NCI-H1436 treated with DMSO at 0.1 percent for 48 hours (cell line): ENCODE measurements around the gene RAB31.

Experiments used
- DNase-seq: peaks from one replicate; lab custom pipeline; 2025; lab: John Stamatoyannopoulos, UW

The RAB31 gene

DNA sequence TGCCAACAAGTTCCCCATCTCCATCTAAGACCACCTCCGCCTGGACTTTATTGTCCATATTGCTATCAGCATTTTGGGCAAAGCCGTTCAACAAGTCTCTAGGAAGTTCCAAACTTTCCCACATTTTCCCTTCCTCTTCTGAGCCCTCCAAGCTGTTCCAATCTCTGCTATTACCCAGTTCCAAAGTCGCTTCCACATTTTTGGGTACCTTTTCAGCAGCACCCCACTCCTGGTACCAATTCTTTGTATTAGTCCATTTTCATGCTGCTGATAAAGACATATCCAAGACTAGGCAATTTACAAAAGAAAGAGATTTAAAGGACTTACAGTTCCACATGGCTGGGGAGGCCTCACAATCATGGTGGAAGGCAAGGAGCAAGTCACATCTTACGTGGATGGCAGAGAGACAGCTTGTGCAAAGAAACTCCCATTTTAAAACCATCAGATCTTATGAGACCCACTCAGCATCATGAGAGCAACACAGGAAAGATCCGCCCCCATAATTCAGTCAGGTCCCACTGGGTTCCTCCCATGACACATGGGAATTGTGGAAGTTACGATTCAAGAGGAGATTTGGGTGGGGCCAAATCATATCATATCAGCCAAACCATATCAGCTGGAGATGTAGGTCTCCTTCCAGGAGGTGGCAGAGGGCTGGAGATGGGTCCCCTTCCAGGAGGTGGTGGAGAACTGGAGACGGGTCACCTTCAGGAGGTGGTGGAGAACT is 157.8 kb downstream of the RAB31 start:
- DNase-seq = no peak

DNA sequence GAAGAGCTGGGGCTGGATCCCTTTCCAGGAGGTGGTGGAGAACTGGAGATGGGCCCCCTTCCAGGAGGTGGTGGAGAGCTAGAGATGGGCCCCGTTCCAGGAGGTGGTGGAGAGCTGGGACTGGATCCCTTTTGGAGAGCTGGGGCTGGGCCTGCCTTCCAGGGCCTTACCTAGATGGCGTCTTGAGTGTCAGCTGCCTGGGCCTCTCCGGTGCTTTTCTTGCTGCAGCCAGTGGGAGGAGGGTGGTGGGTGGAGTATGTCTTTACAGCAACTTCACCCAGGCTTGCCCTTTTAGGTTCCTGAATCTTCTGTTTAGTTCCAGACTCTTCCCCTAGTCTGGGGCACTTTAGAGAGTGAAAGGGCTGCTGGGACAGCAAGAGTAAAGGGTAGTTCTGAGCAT is 158.5 kb downstream of the RAB31 start:
- no peak for DNase-seq

DNA sequence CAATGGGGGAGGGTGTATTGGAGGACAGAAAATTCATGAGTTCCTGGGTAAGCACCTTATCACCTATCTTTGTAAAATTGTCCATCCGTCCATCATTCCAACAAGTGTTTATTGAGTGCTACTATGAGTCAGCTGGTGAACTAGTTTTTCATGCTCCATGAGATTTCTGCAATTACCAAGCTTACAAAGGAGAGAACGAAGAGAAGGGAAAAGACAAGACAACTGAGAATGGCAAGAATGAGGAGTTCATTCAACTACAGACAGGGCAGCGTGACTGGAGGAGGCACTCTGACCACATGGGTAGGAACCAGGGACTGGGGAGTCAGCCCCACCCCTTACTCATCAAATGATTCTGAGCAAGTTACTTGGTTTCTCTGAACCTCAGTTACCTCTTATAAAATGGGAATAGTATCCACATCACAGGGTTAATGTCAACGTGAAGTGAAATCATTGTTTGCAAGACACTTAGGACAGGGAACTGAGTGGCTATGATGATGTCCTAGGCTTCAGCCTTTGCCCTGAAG is 159.0 kb downstream of the RAB31 start:
- no peak for DNase-seq

DNA sequence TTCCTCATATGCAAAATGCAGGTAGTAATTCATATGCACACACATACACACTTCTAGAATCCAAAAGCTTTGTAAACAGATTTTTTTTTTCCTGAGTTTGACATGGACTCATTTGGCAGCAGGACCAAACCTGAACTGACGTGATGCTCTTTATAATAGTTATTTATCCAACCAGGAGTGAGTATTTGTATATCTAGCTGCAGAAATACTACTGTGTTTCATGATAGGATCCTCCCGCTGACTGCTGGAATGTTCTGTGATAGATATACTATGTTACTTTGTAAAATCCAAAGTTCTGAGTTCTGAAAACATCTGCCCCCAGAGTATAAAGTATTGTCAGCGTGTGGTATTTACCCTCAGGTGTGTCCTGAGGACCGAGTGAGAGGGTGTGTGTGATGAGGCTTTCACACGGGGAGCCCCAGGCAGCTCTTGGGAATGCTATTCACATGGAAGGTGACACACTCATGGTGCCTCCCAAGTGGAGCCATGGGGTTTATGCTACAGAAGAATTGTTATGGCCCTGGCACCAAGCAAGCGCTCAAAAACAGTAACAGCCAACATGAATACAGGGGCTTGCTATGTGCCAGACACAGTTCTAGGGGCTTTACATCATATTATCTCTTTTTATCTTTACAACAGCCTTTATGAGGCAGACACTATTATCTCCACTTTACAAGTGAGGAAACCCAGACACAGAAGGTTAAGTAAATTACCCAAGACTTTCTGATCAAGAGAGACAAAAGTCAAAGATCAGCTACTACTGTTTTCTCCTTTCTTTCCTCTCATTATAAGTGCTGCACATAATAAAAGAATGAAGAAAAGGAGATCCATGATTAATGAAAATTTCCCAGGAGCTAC is 161.0 kb downstream of the RAB31 start:
- DNase-seq = no peak

DNA sequence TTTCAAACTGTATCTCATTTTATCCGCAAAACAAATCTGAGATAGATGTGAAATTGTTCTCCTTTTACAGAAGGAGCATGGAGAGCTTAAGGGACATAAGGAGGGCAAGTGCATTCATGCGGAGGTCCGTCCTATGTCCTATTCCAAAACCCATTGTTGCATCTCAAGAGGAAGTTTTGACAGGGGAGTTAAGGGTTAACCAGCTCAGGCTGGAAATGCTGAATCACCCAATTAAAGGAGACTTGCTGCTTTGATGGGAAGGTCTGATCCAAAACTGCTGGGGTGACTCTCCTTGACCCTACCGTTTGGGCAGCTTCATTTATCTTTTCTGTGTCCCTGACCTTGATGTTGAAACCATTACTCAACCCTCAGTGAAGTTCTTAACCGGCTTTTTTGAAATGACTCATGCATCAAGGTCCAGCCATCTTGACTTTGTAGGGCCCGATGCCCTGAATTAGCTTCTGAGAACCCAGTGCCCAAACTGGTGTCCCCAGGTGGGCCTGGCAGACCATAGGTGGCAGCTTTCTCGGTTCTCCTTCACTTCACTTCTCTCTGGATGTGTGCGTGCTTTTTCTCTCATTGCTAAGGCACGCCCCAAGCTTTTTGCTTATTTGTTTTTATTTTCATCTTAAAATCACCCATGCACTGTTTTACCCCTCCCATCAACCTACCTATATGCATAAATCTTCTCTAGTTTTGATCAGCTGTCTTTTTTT is 161.8 kb downstream of the RAB31 start:
- DNase-seq = no peak

DNA sequence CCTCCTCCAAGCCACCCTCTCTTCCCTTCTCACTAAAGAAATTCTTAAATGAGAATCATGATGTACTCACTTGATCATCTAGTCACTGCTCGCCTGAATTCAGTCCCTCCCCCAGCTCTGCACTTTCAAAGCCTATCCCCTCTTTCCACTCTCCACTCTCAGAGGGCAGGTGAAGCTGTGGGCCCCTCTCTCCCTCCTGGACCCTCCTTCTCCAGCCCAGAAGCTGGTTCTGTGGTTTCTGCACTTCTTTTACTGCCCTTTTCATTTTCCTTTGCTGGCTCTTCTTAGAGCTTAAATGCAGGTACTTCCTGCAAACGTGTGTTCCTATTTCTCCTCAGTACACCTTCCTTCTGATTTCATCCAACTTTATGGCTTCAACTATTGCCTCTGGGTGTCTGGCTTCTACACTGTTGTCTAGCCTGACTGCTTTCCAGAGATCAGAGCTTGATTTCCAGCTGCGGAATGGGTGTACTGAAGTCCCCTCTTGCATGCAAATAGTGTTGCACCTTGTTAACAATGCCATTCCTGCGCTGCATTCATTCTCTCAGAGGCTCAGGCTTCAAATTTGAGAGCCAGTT is 162.4 kb downstream of the RAB31 start:
- DNase-seq = no peak

DNA sequence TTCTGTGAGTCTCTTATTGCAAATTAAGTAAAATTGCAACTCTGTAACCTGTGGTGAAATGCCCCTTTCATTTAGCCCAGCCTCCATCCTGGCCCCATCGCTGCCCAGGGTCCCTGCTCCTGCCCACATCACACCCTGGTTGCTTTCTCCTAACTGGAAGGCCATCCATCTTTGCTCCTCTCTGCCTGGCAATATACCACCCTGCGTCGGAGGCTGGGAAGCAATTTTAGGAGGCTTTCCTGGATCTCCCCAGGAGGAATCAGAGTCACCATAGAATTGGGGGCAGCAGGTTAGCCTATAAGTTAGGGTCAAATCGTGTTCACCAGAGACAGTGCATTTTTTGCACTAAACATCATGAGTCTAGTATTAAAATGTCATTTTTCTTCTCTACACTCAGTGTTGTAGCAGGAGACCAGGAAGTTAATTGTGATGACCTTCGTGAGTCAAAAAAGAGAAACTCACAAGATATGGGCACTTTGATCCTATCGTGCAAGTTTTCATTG is 163.2 kb downstream of the RAB31 start:
- no peak for DNase-seq

DNA sequence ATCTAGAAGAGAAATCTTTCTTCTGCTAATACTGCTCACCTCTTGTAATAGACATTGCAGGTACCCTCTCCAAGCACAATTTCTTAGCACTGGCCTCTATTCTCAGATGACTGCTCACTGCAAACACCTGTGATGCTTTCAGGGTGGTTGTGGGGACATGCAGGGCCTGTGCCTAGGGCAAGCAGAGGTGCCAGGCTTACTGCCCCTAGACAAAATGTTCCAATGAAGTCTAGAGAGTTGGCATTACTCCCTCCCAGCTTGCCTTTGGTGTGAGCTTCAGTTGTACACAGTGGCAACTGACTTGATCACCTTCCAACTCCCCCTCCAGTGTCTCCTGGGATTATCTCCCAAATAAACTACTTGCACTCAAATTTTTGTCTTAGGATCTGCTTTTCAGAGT is 164.7 kb downstream of the RAB31 start:
- no peak for DNase-seq

DNA sequence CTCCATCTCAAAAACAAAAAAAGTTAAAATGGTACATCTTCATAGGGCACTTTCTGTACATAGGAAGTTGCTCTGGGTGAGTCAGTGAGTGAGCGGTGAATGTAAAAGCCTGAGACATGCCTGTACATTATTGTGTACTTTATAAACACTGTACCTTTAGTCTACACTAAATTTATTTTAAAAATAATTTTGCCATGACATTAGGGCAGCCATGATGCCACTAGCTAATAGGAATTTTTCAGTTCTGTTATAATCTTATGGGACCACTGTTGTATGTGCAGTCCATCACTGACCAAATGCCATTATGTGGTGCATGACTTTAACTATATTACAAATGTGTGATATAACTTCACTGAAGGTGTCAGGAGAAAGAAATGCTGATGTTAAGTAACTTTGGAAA is 166.6 kb downstream of the RAB31 start:
- DNase-seq = no peak

DNA sequence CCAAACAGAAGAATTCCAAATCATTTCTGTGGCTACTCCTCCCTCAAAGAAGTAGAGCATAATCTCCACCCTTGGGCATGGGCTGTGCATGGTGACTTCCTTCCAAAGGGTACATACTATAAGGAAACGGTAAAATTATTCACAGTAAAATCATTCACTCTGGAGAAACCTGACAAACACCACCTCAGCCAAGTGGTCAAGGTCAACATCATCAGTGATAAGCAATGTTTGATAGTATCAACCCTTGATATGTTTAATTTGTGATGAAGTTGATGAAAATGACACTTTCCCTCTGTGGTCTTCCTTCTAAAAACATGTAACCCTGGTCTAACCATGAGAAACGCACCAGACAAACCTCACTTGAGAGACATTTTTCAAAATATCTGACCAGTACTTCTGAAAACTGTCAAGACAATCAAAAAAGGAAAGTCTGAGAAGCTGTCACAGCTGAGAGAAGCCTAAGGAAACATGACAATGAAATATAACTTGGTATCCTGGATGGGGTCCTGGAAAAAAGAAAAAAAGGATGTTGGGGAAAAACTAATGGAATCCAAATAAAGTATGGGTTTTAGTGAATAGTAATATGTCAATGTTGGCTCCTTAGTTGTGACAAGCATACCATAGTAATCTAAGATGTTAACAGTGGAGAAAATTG is 168.2 kb downstream of the RAB31 start:
- DNase-seq = no peak

DNA sequence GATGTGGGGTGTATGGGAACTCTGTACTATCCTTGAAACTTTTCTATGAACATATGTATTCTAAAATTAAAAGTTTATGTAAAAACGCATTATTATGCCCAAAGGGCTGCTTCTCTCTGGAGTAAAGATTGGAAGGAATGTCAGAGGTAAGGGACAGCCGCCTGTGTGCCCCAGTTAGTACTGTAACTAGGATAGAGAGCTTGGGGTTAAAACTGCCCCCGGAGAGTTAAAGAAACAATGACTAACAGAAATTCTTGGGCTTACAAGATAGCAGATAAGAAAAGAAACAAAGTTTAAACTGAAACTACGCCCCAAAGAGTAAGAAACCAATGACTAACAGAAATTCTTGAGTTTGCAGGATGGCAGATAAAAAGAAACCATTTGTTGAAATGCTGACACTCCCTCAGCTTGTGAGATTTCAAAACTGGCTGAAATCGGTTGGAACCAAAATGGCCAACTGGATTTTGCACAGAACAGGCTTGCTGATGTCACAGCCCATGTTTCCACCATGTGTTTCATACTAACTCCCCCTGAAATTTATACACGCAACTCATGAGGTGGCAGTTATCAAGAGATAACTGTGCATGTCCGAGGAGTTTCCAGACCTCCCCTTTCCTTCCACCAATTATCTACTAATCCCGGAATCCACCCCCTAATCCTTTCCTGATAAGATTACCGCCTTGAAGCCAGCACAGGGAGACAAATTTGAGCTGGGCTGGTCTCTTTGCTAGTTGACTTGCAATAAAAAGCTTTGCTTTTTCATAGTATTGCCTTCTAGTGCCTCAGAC is 169.0 kb downstream of the RAB31 start:
- no peak for DNase-seq

DNA sequence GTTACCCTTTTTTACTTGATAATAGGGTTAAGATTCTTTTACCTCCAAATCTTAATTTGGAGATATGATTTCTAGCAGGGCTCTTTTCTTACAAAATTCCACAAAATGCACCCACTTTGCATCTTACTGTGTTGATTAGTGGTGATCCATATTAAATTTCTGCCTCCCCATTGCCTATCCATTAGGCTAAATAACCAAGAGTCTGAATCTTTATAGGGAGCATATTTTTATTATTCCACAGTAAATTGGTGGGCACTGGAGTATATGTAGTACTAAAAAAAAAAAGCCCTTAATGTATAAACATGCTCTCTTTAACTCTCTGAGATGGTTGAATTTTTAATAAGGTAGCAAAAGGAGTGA is 169.5 kb downstream of the RAB31 start:
- no peak for DNase-seq

DNA sequence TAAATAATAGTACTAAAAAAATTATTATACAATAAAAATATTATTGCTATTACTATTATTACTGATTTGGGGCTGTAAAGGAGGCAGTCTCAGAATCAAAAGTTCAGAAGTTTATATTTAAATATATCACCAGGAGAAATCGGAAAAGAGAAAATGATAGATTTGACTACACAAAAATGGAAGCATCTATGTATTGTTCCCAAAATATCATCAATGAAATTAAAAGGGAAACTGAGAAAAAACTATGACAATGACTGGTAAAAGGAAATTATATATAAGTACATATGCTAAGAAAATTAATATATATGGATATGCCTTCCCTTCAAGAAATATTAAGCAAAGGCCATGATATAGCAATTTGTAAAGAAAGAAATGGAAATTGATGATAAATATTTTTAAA is 170.0 kb downstream of the RAB31 start:
- DNase-seq = no peak

DNA sequence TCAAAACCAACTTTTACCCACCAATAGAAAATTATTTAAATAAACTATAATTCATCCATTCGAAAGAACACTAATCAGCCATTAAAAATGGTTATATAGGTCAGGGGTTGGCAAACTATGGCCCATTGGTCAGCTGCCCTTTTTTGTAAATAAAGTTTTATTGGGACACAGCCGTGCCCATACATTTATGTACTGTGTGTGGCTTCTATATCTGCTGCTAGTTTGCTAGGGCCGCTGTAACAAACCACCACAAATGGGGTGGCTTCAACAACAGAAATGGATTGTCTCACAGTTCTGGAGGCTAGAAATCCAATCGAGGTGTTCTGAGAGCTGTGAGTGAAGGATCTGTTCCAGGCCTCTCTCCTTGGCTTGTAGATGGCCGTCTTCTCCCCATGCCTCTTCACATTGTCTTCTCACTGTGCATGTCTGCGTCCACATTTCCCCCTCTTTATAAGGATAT is 170.7 kb downstream of the RAB31 start:
- DNase-seq = no peak

DNA sequence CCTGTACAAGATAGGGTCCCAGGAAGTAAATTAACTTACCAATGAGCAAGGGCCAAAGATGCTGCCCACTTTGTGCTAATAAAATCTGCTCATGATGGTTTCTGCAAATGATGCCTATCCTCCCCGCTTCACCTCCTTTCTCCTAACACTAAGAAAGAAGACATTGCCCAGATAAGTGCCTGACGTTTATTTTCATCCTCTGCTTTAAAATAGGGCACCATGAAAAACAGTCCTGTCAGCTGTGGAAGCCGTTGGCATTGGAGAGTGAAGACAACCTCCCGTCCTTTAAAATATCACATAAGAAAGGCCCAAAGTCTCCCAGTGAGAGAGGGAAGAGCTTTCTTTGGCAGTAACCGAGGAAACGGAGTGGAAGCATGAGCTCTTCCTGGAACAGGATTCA is 176.0 kb downstream of the RAB31 start:
- DNase-seq = no peak

DNA sequence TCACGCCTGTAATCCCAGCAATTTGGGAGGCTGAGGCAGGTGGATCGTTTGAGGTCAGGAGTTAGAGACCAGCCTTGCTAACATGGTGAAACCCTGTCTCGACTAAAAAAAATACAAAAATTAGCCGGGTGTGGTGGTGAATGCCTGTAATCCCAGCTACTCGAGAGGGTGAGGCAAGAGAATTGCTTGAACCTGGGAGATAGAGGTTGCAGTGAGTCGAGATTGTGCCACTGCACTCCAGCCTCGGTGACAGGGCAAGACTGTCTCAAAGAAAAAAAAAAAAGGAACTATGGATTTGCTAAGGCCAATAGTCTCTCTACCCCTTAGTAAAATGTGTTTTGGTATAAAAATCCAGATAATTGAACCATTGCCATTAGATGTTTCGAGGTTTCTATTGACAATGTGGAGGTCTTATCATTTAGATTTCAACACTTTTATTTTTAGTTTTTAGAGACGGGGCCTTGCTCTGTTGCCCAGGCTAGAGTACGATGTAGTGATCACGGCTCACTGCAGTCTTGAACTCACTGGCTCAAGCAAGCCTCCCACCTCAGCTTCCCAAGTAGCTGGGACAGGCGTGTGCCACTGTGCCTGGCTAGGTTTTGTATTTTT is 176.5 kb downstream of the RAB31 start:
- DNase-seq = no peak

DNA sequence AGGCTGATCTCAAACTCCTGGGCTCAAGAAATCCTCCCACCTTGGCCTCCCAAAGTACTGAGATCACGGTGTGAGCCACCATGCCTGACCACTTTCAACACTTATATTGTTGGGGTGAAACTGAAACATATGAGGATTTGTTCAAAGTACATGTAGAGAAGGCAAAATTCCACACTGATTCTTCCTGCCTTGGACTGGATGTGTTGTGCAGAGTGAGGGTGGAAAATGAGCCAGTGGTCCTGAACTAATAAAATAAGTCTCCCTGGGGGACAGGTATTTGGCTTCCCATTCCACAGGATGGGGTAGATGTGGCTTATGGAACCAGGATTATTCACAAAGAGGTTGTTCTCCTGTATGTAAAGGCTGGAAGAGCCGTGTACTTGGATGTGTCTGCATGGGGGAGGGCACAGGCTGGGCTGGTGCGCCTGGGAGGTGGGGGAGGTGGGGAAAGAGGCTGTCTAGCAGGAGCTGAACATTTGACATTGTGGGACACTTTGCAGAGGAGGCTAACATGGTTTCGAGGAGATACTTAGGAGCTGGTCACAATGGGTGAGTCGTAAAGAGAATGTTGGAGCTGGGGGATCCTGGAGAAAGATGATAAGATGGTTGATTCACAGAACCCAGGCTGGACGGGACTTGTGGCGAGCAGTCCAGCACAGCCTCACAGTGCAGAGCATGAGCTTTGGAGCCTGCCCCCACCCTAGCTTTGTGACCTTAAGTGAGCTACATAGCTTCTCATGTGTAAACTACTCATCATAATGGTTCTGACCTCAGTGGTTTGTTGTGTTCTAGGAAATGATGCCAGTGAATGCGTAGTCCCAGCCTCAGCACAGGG is 177.3 kb downstream of the RAB31 start, which contains the start of gene TXNDC2:
Gene TXNDC2 (plus strand): TSS at position 804 of the 835 bp plus-strand sequence. CDS start 708 bp downstream, outside the sequence.
- no peak for DNase-seq

DNA sequence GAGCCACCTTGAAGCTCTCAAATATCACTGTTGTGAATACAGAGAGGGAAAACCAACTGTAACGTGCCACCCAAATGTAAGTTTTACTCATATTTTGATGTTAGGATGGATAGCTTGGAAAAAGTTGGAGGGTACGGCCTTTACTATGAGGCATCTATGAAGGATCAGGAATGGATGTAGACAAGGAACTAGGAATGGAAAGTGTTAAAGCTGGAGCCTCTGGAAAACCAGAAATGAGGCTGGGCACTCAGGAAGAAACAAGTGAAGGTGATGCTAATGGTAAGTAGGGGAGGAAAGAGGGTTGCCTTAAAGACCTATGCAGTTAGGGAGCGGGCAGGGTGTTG is 177.9 kb downstream of the RAB31 start:
- no peak for DNase-seq

DNA sequence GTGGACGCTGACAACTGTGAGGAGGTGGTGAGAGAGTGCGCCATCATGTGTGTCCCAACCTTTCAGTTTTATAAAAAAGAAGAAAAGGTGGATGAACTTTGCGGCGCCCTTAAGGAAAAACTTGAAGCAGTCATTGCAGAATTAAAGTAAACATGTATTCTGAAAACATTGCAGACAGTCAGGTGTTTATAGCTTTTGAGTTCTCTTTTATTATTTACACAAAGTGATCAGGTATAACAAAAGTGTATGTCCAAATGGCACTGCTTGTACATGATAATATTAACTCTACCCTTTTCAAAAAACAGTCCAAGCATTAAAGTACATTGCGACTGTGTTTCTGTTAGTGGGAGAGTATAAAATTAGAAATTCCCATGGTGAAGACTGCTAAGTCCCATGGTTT is 179.9 kb downstream of the RAB31 start:
- DNase-seq = no peak
